ENCODE data around the gene CLDN1.

Gene CLDN1

GRCh38 chr3:190326361-190326760 lies 4.1 kb upstream of the CLDN1 start:
- Histone ChIP-seq H3K4me2 (ENCODE audit: low read length) (no peak overlapping the region), H2BK120ac (ENCODE audit: insufficient read depth, low read length, poor library complexity) (no peak overlapping the region), H2AFZ (ENCODE audit: insufficient read depth, low read length, poor library complexity) (no peak overlapping the region), H3K18ac (ENCODE audit: low read length) (no peak overlapping the region), H3K23ac (ENCODE audit: low read length) (no peak overlapping the region), H3K4ac (ENCODE audit: low read depth, low read length) (no peak overlapping the region), H3K14ac (ENCODE audit: low read length) (no peak overlapping the region), H3K79me1 (ENCODE audit: low read length) (no peaks in the 10 kb centered on the region), H3K4me1 (ENCODE audit: control insufficient read depth in 1 of 2, insufficient read depth in 2 of 2, low read length in 2 of 2) (peaks cover 5 to 6% of the 10 kb centered on the region in 2 experiments), H2BK5ac (ENCODE audit: low read depth, low read length, poor library complexity) (no peak overlapping the region), H3K9me3 (ENCODE audit: insufficient read depth, low read depth, low read length) (no peaks in the 10 kb centered on the region), H4K8ac (ENCODE audit: low read depth, low read length) (no peak overlapping the region), H3K4me3 (ENCODE audit: low read depth, low read length) (no peak overlapping the region), H3K9ac (ENCODE audit: low read length) (no peak overlapping the region), H3K27me3 (ENCODE audit: insufficient read depth, low read length) (no peaks in the 10 kb centered on the region), H4K12ac (ENCODE audit: low read depth, low read length) (no peak overlapping the region), H3K27ac (ENCODE audit: low read depth, low read length) (no peak overlapping the region), H3K36me3 (ENCODE audit: control insufficient read depth in 1 of 2, insufficient read depth in 2 of 2, low read length in 2 of 2) (no peaks in the 10 kb centered on the region), H2BK12ac (ENCODE audit: low read length) (no peak overlapping the region), H4K91ac (ENCODE audit: low read depth, low read length) (no peak overlapping the region), H3K79me2 (ENCODE audit: control insufficient read depth, insufficient read depth, low read length, poor library complexity) (no peaks in the 10 kb centered on the region), H2AK5ac (ENCODE audit: low read length) (no peak overlapping the region)
- no CpG with 5 or more reads among the region's 4 CpGs for WGBS (ENCODE audit: extremely low coverage, insufficient coverage, insufficient read length)
- DNase-seq: no peak

- Histone ChIP-seq H2AFZ (ENCODE audit: insufficient read depth, low read length, poor library complexity) (no peak overlapping the region), H3K4me3 (ENCODE audit: low read depth, low read length) (no peak overlapping the region), H4K8ac (ENCODE audit: low read depth, low read length) (no peak overlapping the region), H2BK120ac (ENCODE audit: insufficient read depth, low read length, poor library complexity) (no peak overlapping the region), H3K9ac (ENCODE audit: low read length) (no peak overlapping the region), H3K36me3 (ENCODE audit: control insufficient read depth in 1 of 2, insufficient read depth in 2 of 2, low read length in 2 of 2) (no peaks in the 10 kb centered on the region), H4K12ac (ENCODE audit: low read depth, low read length) (no peak overlapping the region), H3K14ac (ENCODE audit: low read length) (no peak overlapping the region), H3K79me1 (ENCODE audit: low read length) (no peaks in the 10 kb centered on the region), H2AK5ac (ENCODE audit: low read length) (no peak overlapping the region), H3K9me3 (ENCODE audit: insufficient read depth, low read depth, low read length) (no peaks in the 10 kb centered on the region), H3K4ac (ENCODE audit: low read depth, low read length) (no peak overlapping the region), H3K79me2 (ENCODE audit: control insufficient read depth, insufficient read depth, low read length, poor library complexity) (no peaks in the 10 kb centered on the region), H2BK5ac (ENCODE audit: low read depth, low read length, poor library complexity) (no peak overlapping the region), H2BK12ac (ENCODE audit: low read length) (no peak overlapping the region), H3K4me1 (ENCODE audit: control insufficient read depth in 1 of 2, insufficient read depth in 2 of 2, low read length in 2 of 2) (peaks cover 5 to 6% of the 10 kb centered on the region in 2 experiments), H3K4me2 (ENCODE audit: low read length) (no peak overlapping the region), H3K27ac (ENCODE audit: low read depth, low read length) (no peak overlapping the region), H3K18ac (ENCODE audit: low read length) (no peak overlapping the region), H3K23ac (ENCODE audit: low read length) (no peak overlapping the region), H3K27me3 (ENCODE audit: insufficient read depth, low read length) (no peaks in the 10 kb centered on the region), H4K91ac (ENCODE audit: low read depth, low read length) (no peak overlapping the region)
- no CpG with 5 or more reads among the region's 1 CpG for WGBS (ENCODE audit: extremely low coverage, insufficient coverage, insufficient read length)
- peak in 1 of 2 donors; percentile 42 for DNase-seq
These were observed 3.7 kb upstream of the CLDN1 start for GRCh38 chr3:190325923-190326322.

- Histone ChIP-seq H3K4me2 (ENCODE audit: low read length) (no peak overlapping the region), H3K4me3 (ENCODE audit: low read depth, low read length) (no peak overlapping the region), H3K36me3 (ENCODE audit: control insufficient read depth in 1 of 2, insufficient read depth in 2 of 2, low read length in 2 of 2) (no peaks in the 10 kb centered on the region), H3K4me1 (ENCODE audit: control insufficient read depth in 1 of 2, insufficient read depth in 2 of 2, low read length in 2 of 2) (peaks cover 5 to 6% of the 10 kb centered on the region in 2 experiments), H3K79me2 (ENCODE audit: control insufficient read depth, insufficient read depth, low read length, poor library complexity) (no peaks in the 10 kb centered on the region), H3K14ac (ENCODE audit: low read length) (no peak overlapping the region), H3K27me3 (ENCODE audit: insufficient read depth, low read length) (no peaks in the 10 kb centered on the region), H3K9ac (ENCODE audit: low read length) (no peak overlapping the region), H2BK5ac (ENCODE audit: low read depth, low read length, poor library complexity) (no peak overlapping the region), H2BK12ac (ENCODE audit: low read length) (no peak overlapping the region), H2BK120ac (ENCODE audit: insufficient read depth, low read length, poor library complexity) (no peak overlapping the region), H3K23ac (ENCODE audit: low read length) (no peak overlapping the region), H3K18ac (ENCODE audit: low read length) (no peak overlapping the region), H2AK5ac (ENCODE audit: low read length) (no peak overlapping the region), H3K4ac (ENCODE audit: low read depth, low read length) (no peak overlapping the region), H3K79me1 (ENCODE audit: low read length) (no peaks in the 10 kb centered on the region), H4K91ac (ENCODE audit: low read depth, low read length) (no peak overlapping the region), H3K27ac (ENCODE audit: low read depth, low read length) (no peak overlapping the region), H2AFZ (ENCODE audit: insufficient read depth, low read length, poor library complexity) (no peak overlapping the region), H4K12ac (ENCODE audit: low read depth, low read length) (no peak overlapping the region), H4K8ac (ENCODE audit: low read depth, low read length) (no peak overlapping the region), H3K9me3 (ENCODE audit: insufficient read depth, low read depth, low read length) (no peaks in the 10 kb centered on the region)
- peak in 1 of 2 donors; percentile 4 for DNase-seq
- WGBS (ENCODE audit: extremely low coverage, insufficient coverage, insufficient read length): no CpG with 5 or more reads among the region's 8 CpGs
These were observed 990 bp upstream of the CLDN1 start for GRCh38 chr3:190323246-190323626.

DNA sequence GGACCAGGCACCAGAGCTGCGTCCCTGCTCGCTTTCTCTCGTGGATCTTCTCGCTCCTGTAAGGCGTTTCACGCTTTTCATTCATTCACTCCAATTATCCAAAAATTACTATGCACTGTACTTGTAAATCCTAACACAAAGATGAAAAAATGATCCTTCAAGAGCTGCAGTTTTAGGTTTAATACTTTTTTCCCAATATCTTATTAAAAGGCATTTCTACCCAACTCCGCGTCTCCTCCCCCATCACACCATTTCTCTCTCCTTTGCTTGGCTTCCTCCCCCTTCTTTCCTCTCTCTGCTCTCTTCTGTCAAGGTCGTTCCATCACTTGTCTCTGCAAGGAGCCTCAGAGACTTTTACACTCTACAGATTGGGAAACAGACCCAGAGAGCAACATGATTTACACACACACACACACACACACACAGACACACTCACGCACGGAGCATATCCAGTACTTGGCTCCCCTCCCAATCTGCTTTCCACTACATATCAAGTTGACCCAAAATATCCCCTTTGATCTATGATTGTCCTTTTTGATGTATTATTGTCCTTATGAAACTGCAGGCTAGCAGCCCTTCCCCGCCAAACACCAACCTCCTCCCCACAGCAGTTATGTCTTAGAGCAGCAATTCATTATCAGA lies 479 bp upstream of the CLDN1 start:
- H3K14ac ChIP-seq (ENCODE audit: low read length): no peak overlapping the region
- no peak overlapping the region for H3K4me3 ChIP-seq (ENCODE audit: low read depth, low read length)
- H4K91ac ChIP-seq (ENCODE audit: low read depth, low read length): no peak overlapping the region
- H3K79me2 ChIP-seq (ENCODE audit: control insufficient read depth, insufficient read depth, low read length, poor library complexity): no peaks in the 10 kb centered on the region
- H2BK12ac ChIP-seq (ENCODE audit: low read length): no peak overlapping the region
- H3K18ac ChIP-seq (ENCODE audit: low read length): no peak overlapping the region
- H3K79me1 ChIP-seq (ENCODE audit: low read length): no peaks in the 10 kb centered on the region
- no peaks in the 10 kb centered on the region for H3K27me3 ChIP-seq (ENCODE audit: insufficient read depth, low read length)
- no CpG with 5 or more reads among the region's 12 CpGs for WGBS (ENCODE audit: extremely low coverage, insufficient coverage, insufficient read length)
- H2AFZ ChIP-seq (ENCODE audit: insufficient read depth, low read length, poor library complexity): peak overlapping the region; percentile 18
- H2BK120ac ChIP-seq (ENCODE audit: insufficient read depth, low read length, poor library complexity): no peak overlapping the region
- H3K9ac ChIP-seq (ENCODE audit: low read length): no peak overlapping the region
- H3K4me1 ChIP-seq (ENCODE audit: control insufficient read depth in 1 of 2, insufficient read depth in 2 of 2, low read length in 2 of 2): peaks cover 5 to 6% of the 10 kb centered on the region in 2 experiments
- DNase-seq: no peak
- no peaks in the 10 kb centered on the region for H3K36me3 ChIP-seq (ENCODE audit: control insufficient read depth in 1 of 2, insufficient read depth in 2 of 2, low read length in 2 of 2)
- H2BK5ac ChIP-seq (ENCODE audit: low read depth, low read length, poor library complexity): no peak overlapping the region
- no peak overlapping the region for H3K4ac ChIP-seq (ENCODE audit: low read depth, low read length)
- H3K9me3 ChIP-seq (ENCODE audit: insufficient read depth, low read depth, low read length): no peaks in the 10 kb centered on the region
- peak overlapping the region; percentile 92 for H3K4me2 ChIP-seq (ENCODE audit: low read length)
- H3K23ac ChIP-seq (ENCODE audit: low read length): no peak overlapping the region
- no peak overlapping the region for H3K27ac ChIP-seq (ENCODE audit: low read depth, low read length)
- H4K8ac ChIP-seq (ENCODE audit: low read depth, low read length): no peak overlapping the region
- no peak overlapping the region for H4K12ac ChIP-seq (ENCODE audit: low read depth, low read length)
- no peak overlapping the region for H2AK5ac ChIP-seq (ENCODE audit: low read length)

Measured in trophoblast cell (in vitro differentiated cells and primary cell).